HG02884 (cell line): ENCODE results near the gene OR5AK2.
"Not testable (repeated sequence)": the region's sequence is repeated elsewhere in the genome, so short reads cannot be mapped to it uniquely, and the experiment has no call there.

Experiments used
- ATAC-seq: cut with Tn5 transposase; IDR thresholded peaks from one replicate; pipeline ENCODE4 v1.9.1; 2021; ENCODE audit warnings: mild to moderate bottlenecking, moderate library complexity; ENCODE audit not compliant: unreplicated experiment

Gene OR5AK2, protein sequence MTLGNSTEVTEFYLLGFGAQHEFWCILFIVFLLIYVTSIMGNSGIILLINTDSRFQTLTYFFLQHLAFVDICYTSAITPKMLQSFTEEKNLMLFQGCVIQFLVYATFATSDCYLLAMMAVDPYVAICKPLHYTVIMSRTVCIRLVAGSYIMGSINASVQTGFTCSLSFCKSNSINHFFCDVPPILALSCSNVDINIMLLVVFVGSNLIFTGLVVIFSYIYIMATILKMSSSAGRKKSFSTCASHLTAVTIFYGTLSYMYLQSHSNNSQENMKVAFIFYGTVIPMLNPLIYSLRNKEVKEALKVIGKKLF

DNA sequence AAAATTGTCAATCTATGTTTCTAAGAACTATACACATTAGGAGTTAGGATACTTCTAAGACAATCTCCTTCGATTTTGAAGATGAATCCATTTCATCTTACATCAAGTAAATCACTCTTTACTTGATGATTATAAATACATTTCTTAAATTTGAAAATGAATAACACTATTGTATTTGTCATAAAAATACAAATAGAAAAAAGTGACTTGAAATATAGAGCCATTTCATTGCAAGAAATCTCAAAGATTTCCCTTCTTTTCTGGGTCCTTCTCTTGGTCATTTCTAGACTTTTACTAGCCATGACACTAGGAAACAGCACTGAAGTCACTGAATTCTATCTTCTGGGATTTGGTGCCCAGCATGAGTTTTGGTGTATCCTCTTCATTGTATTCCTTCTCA, at the start of gene OR5AK2:
TSS of gene OR5AK2 (plus strand) at position 301 of the 400 bp plus-strand sequence. CDS start at position 301, 0 bp downstream.
- no peak for ATAC-seq

DNA sequence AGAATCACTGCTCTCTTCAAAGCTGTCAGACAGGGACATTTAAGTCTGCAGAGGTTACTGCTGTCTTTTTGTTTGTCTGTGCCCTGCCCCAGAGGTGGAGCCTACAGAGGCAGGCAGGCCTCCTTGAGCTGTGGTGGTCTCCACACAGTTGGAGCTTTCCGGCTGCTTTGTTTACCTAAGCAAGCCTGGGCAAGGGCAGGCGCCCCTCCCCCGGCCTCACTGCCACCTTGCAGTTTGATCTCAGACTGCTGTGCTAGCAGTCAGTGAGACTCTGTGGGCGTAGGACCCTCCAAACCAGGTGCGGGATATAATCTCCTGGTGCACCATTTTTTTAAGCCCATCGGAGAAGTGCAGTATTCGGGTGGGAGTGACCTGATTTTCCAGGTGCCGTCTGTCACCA, 43.2 kb upstream of the OR5AK2 start:
- ATAC-seq = not testable (repeated sequence)

DNA sequence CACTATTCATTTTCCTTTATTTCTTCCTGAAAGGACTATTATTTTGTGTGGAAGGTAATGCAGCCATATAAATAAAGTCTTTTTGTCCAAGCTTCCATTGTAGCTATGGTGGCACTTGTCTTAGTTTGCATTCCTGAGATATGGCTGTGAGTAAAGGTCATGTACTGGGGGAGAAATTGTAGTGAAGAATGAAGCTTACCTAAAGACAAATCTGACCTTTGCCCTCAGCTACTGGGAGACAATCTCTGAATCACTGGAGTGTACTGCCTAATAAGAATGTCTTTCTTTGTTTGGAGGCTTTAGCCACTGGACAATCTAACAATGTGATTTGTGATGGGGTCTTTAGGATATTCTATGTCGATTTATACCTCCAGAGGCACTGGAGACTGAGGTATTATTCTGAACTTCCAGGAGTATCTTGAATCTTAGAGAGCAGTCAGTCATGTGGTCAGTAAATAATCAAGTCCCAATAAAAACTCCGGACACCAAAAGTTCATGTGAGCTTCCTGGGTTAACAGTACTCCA, 39.7 kb upstream of the OR5AK2 start:
- ATAC-seq = no peak

DNA sequence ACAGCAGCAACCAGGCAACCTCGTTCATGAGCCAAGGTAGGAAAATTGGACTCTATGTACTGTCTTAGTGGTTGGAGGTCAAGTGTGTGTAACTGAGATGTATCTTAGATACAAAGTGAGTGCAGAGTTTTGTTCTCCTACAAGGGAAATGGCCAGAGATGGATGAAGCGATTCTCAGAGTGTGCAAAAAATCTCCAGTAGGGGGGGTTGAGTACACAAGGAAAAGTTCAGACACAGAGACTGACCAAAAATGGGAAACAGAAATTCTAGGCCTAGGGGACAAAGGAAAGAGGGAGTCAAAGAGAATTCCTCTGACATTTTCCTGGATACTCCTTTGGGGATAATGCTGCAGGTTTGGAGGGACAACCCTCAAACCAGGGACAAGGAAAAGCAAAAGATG, 38.2 kb upstream of the OR5AK2 start:
- no peak for ATAC-seq

DNA sequence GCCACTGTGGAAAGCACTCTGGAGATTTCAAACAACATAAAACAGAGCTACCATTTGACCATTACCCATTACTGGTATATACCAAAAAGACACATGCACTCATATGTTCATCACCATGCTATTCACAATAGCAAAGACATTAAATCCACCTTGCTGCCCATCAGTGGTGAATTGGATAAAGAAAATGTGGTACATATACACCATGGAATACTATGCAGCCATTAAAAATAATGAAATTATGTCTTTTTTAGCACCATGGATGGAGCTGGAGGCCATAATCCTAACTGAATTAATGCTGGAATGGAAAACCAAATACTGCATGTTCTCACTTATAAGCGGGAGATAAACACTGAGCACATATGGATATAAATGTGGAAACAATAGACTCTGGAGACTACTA, 34.8 kb upstream of the OR5AK2 start:
- ATAC-seq = not testable (repeated sequence)

DNA sequence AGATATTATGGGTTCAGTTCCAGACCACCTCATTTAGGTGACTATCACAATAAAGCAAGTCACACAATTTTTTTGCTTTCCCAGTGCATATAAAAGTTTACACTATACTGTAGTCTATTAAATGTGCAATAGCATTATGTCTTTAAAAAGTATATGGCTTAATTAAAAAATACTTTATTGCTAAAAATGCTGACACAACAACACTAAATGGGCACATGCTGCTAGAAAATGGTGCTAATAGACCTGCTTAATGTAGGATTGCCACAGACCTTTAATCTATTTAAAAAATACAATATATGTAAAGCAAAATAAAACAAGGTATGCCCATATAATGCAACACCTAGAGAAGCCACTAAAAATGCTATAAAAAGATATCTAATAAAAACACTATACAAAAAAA, 27.1 kb upstream of the OR5AK2 start:
- no peak for ATAC-seq

DNA sequence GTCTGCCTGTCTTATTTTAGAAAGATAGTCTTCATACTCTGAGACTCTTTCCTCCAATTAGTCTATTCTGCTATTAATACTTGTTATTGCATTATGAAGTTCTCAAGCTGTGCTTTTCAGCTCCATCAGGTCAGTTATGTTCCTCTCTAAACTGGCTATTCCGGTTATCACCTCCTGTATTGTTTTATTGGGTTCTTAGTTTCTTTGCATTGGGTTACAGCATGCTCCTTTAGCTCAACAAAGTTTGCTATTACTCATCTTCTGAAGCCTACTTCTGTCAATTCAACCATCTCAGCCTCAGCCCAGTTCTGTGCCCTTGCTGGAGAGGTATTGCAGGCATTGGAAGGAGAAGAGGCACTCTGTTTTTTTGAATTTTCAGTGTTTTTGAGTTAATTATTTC, 21.0 kb upstream of the OR5AK2 start:
- ATAC-seq = no peak

DNA sequence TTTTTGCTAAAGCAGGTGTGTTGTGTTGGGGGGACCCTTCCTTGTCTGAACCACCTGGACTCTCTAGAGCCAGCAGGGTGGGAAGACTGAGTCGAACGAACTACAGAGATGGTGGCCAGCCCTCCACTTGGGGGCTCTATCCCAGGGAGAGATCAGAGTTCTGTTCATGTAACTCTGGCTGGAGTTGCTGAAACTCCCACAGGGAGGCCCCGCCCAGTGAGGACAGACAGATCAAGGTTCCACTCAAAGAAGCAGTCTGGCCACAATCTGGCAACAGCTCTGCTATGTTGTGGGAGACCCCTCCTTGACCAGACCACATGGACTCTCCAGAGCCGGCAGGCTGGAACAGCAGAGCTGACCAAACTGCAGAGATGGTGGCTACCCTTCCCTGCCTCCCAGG, 20.2 kb upstream of the OR5AK2 start:
- ATAC-seq = no peak

DNA sequence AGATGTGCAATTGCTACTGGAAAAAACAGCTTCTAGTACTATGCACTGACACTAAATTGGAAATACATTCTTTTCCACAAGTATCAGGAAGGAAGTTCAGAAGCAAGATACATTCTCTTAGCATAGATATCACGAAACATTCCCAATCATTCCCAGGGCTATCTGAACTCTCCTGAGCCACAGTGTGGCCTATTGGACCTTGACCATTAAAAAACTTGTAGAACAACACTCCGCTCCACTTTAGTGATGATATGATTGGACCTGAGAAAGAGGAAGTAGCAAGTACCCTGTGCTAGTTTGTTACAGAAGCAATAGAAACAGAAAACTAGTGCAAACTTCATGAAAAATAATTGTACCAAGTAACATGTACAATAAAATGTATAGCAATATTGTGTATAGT, 11.4 kb upstream of the OR5AK2 start:
- ATAC-seq = no peak

DNA sequence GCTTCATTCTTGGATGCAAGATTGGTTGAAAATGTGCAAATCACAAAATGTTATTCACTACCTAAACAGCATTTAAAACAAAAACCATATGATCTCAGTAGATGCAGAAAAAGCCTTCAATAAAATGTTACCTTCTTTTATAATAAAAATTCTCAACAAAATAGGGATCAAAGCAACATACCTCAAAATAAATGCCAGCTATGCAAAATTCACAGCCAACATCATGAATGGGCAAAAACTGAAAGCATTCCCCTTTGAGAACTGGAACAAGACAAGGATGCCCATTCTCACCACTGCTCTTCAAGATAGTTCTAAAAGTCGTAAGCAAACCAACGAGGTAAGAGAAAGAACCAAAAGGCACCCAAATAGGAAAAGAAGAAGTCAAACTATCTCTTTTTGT, 2.0 kb downstream of the OR5AK2 start:
- no peak for ATAC-seq

DNA sequence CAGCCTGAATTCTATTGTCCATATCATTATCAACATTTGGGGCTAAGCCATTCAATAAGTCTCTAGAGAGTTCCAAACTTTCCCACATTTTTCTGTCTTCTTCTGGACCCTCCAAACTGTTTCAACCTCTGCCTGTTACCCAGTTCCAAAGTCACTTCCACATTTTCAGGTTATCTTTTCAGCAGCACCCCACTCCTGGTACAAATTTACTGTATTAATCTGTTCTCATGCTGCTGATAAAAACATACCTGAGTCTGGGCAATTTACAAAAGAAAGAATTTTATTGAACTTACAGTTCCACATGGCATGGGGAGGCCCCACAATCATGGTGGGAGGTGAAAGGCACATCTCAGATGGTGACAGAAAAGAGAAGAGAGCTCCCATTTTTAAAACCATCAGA, 5.8 kb downstream of the OR5AK2 start:
- ATAC-seq = no peak

DNA sequence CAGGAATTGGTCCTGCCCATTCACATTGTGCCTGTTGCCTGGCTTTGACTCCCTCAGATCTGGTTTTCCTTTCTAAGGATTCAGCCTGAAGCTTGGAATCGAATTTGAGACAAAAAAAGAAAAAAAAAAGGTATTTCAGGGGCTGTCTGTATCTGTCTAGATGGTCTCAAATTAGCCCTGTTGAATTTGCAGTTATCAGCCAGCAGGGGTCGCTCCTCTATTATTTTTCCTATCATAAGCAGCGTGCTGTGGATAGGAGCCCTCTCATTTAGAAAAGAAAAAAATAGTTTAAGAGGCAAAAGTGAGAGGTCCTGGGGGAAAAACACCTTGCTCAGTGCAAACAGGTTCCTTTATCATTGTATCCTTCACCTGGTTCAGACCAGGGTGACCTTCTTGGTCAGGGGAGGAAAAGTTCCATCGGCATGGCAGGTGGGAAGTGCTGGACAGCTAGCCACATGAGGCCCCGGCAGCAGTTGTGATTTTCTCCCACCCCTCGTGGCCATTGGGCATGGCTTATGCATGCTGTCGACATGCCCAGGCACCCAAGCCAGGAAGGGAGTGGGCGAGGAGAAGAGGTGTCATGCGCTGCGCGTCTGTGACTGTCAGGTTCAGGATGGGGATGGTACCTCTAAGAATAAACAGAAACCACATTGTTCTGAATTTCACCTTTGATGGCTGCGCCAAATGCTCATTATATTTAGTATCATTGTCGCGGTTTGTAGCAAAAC, 13.1 kb downstream of the OR5AK2 start:
- no peak for ATAC-seq

DNA sequence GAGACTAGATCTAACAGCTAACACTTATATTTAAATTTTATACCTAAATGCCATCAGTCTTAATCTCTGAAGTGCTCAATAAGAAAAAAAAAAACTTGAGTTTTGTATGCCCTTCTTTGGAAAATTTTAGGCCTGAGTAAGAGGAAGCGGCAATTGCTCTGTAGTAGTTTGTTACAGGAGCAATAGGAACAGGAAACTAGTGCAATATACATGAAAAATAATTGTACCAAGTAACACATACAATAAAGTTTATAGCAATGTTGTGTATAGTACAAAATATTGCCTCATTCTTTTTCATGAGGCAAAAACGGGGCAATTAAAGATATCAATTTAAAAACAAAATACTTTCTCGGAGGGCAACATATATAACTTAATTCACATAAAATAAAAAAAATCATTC, 19.7 kb downstream of the OR5AK2 start:
- ATAC-seq = no peak

DNA sequence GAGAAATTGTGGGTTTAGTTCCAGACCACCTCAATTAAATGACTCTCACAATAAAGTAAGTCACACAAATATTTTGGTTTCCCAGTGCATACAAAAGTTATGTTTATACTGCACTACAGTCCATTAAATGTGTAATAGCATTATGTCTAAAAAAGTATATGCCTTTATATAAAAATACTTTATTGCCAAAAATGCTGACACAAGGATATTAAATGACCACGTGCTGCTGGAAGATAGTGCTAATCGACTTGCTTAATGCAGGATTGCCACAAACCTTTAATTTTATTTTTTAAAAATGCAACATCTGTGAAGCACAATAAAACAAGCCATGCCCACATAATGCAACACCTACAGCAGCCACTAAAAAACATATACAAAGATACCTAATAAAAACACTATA, 27.0 kb downstream of the OR5AK2 start:
- ATAC-seq = no peak

DNA sequence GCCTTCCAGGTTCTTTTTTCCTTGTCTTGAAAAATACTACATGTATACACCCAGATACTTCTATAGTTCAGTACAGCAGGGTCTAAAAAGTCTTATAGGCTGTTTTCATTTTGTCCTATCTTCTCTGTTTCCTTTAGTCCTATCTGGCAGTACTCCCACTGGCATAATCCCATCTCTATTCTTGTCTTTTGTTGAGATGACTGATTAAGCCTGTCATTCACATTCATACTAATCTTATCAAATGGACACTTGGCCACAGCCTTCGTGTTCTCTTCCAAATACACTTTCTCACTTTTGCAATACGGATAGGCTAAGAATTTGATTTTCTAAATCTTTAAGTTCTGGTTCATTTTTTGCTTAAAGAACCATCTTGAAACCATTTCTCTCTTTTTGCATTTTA, 42.8 kb downstream of the OR5AK2 start:
- ATAC-seq = no peak
